Measurements from ENCODE around the gene GPR153. TPM values are rescaled to one million over a fixed set of nuclear protein-coding genes. Genes with fewer than 3 reads are reported as not detected.
A peak's percentile ranks its signal among the peaks of the same experiment; 100 is the strongest.

The GPR153 gene
- polyA plus RNA-seq, 1 of the 3 experiments (the other 2 are of a cell fraction): 6.6 TPM

- peak within 1 kb of the TSS; percentile 84 to 87 for H3K4me3 ChIP-seq (ENCODE audit: low read depth in 2 of 2, low read length in 1 of 2)
- peaks cover 36% of the 10 kb centered on the region for H4K20me1 ChIP-seq (ENCODE audit: insufficient read depth)
- H3K79me2 ChIP-seq (ENCODE audit: insufficient read depth): peaks cover 54% of the 10 kb centered on the region
- H3F3A ChIP-seq (replicated peaks; ENCODE audit: insufficient read depth): peaks cover 5% of the 10 kb centered on the region
- H3K4me1 ChIP-seq (ENCODE audit: control insufficient read depth in 1 of 2, insufficient read depth in 2 of 2, low read depth in 1 of 2, low read length in 1 of 2): peaks cover 8 to 17% of the 10 kb centered on the region in 2 experiments; a peak in 3 of 4 replicates
- no peaks in the 10 kb centered on the region for H3K9me3 ChIP-seq
- WGBS (ENCODE audit: low lambda C conversion rate): 10% methylated on average over 23 of the region's 53 CpGs
- H3K27me3 ChIP-seq (ENCODE audit: insufficient read depth): no peaks in the 10 kb centered on the region
- H3K9me2 ChIP-seq: no peaks in the 10 kb centered on the region
- peak within 1 kb of the TSS; percentile 76 for H3K4me2 ChIP-seq
- peak within 1 kb of the TSS; percentile 98 for H3K9ac ChIP-seq
- ChIA-PET CTCF (interaction anchor here (0.9 to 6.8 kb wide), 11 partner anchors 9 to 144 kb away, joined by 3 to 52 read pairs (median 5); no protein-coding TSS in a partner anchor), POLR2A (interaction anchor here (1.6 kb wide), 1 partner anchor 9 kb away, joined by 3 read pairs; no protein-coding TSS in a partner anchor)
- peak; percentile 94 for DNase-seq
- peaks cover 12 to 30% of the 10 kb centered on the region in 2 experiments for H3K36me3 ChIP-seq (replicated peaks in 1 of 2; ENCODE audit: control insufficient read depth in 1 of 2, insufficient read depth in 2 of 2, low read length in 1 of 2)
- H3K27ac ChIP-seq (ENCODE audit: low read depth in 2 of 2, low read length in 1 of 2): peak within 1 kb of the TSS; percentile 74 to 91
- H2AFZ ChIP-seq (ENCODE audit: low read depth): peak within 1 kb of the TSS; percentile 95
- TF ChIP-seq POLR2AphosphoS5 (IDR thresholded peaks at IDR 0.05; ENCODE audit: low read depth, low read length) (peak; percentile 86), NRF1 (IDR thresholded peaks at IDR 0.05; ENCODE audit: low read depth, low read length) (peak; percentile 66), USF1 (IDR thresholded peaks at IDR 0.05; ENCODE audit: borderline replicate concordance, low read depth) (no peak), NFIC (IDR thresholded peaks at IDR 0.05; ENCODE audit: borderline replicate concordance) (no peak), CTCF (IDR thresholded peaks at IDR 0.05) (no peak), GATA2 (CRISPR knock-in tag; IDR thresholded peaks at IDR 0.05) (no peak), TAF1 (IDR thresholded peaks at IDR 0.05; ENCODE audit: borderline replicate concordance, low read depth, low read length) (peak; percentile 85), MAX (IDR thresholded peaks at IDR 0.05; ENCODE audit: low read depth) (peak; percentile 79; the same call in 1 of the 2 replicates), YY1 (IDR thresholded peaks at IDR 0.05; ENCODE audit: low read depth) (peak; percentile 91), RAD21 (IDR thresholded peaks at IDR 0.05; ENCODE audit: low read length) (no peak), TCF12 (IDR thresholded peaks at IDR 0.05) (no peak; the same call in 1 of the 2 replicates), EP300 (IDR thresholded peaks at IDR 0.05; ENCODE audit: borderline replicate concordance in 1 of 2, low read depth in 1 of 2, low read length in 1 of 2) (0 out of 4 replicates have a peak, but pooled peaks of 1 of the 2 experiments have one; percentile 18), FOXM1 (IDR thresholded peaks at IDR 0.05; ENCODE audit: low read depth) (no peak), MEF2A (IDR thresholded peaks at IDR 0.05; ENCODE audit: borderline replicate concordance, low read depth) (no peak), FOXJ3 (CRISPR knock-in tag; IDR thresholded peaks at IDR 0.05) (no peak), RCOR1 (IDR thresholded peaks at IDR 0.05; ENCODE audit: low read length) (peak; percentile 63; the same call in 1 of the 2 replicates), SIN3A (IDR thresholded peaks at IDR 0.05; ENCODE audit: borderline replicate concordance, low read depth, low read length) (peak; percentile 87), MXI1 (IDR thresholded peaks at IDR 0.05; ENCODE audit: low read depth, low read length) (peak; percentile 92), GABPA (IDR thresholded peaks at IDR 0.05; ENCODE audit: low read depth) (no peak)
- TF ChIP-seq, protein P1, sequence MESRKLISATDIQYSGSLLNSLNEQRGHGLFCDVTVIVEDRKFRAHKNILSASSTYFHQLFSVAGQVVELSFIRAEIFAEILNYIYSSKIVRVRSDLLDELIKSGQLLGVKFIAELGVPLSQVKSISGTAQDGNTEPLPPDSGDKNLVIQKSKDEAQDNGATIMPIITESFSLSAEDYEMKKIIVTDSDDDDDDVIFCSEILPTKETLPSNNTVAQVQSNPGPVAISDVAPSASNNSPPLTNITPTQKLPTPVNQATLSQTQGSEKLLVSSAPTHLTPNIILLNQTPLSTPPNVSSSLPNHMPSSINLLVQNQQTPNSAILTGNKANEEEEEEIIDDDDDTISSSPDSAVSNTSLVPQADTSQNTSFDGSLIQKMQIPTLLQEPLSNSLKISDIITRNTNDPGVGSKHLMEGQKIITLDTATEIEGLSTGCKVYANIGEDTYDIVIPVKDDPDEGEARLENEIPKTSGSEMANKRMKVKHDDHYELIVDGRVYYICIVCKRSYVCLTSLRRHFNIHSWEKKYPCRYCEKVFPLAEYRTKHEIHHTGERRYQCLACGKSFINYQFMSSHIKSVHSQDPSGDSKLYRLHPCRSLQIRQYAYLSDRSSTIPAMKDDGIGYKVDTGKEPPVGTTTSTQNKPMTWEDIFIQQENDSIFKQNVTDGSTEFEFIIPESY (IDR thresholded peaks at IDR 0.05; ENCODE audit: borderline replicate concordance, low read depth): peak; percentile 53; the same call in 1 of the 2 replicates
- TF ChIP-seq, protein P2, sequence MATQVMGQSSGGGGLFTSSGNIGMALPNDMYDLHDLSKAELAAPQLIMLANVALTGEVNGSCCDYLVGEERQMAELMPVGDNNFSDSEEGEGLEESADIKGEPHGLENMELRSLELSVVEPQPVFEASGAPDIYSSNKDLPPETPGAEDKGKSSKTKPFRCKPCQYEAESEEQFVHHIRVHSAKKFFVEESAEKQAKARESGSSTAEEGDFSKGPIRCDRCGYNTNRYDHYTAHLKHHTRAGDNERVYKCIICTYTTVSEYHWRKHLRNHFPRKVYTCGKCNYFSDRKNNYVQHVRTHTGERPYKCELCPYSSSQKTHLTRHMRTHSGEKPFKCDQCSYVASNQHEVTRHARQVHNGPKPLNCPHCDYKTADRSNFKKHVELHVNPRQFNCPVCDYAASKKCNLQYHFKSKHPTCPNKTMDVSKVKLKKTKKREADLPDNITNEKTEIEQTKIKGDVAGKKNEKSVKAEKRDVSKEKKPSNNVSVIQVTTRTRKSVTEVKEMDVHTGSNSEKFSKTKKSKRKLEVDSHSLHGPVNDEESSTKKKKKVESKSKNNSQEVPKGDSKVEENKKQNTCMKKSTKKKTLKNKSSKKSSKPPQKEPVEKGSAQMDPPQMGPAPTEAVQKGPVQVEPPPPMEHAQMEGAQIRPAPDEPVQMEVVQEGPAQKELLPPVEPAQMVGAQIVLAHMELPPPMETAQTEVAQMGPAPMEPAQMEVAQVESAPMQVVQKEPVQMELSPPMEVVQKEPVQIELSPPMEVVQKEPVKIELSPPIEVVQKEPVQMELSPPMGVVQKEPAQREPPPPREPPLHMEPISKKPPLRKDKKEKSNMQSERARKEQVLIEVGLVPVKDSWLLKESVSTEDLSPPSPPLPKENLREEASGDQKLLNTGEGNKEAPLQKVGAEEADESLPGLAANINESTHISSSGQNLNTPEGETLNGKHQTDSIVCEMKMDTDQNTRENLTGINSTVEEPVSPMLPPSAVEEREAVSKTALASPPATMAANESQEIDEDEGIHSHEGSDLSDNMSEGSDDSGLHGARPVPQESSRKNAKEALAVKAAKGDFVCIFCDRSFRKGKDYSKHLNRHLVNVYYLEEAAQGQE (IDR thresholded peaks at IDR 0.05; ENCODE audit: low read depth, low read length): 0 out of 2 replicates have a peak, but pooled peaks have one; percentile 51
- TF ChIP-seq, protein P3, sequence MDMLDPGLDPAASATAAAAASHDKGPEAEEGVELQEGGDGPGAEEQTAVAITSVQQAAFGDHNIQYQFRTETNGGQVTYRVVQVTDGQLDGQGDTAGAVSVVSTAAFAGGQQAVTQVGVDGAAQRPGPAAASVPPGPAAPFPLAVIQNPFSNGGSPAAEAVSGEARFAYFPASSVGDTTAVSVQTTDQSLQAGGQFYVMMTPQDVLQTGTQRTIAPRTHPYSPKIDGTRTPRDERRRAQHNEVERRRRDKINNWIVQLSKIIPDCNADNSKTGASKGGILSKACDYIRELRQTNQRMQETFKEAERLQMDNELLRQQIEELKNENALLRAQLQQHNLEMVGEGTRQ (IDR thresholded peaks at IDR 0.05; ENCODE audit: borderline replicate concordance, low read depth, low read length): no peak
Measured at GRCh38 chr1:6199298-6200187, 61.4 kb downstream of the GPR153 start, which contains the start of gene RPL22. RPL22 (minus strand) TSS chr1:6199595; CDS start chr1:6199573, 22 bp downstream.

Measured in SK-N-SH (cell line).